ENCODE results near the gene SYCP2L. TPM values are rescaled to one million over a fixed set of nuclear protein-coding genes. Genes with fewer than 3 reads are reported as not detected.
"Not testable (repeated sequence)": the region's sequence is repeated elsewhere in the genome, so short reads cannot be mapped to it uniquely, and the experiment has no call there.

SYCP2L gene
- total and polyA plus RNA-seq, 9 of the 15 experiments (the other 6 are each of a cell fraction or from before 2014, with no cell fraction given), result 12.4 to 46.9 (median 22.0) TPM

GRCh38 chr6:10919520-10919919, 32.7 kb downstream of the SYCP2L start:
- FAIRE-seq; H2AFZ ChIP-seq (ENCODE audit: low read depth, low read length); H3K9me1 ChIP-seq (ENCODE audit: control insufficient read depth, insufficient read depth, low read length); BruUV-seq (replicated peaks); H3K79me2 ChIP-seq (ENCODE audit: control insufficient read depth, insufficient read depth, low read length); H3K27me3 ChIP-seq (ENCODE audit: control insufficient read depth in 2 of 2, insufficient read depth in 2 of 2, low read length in 2 of 2); H3K9me3 ChIP-seq (replicated peaks; ENCODE audit: control insufficient read depth, insufficient read depth, low read depth, low read length); H3K4me3 ChIP-seq; CTCF ChIA-PET (ENCODE audit: low intra/inter-chr PET ratio); in situ Hi-C loops (cut with MboI); H4K20me1 ChIP-seq (replicated peaks; ENCODE audit: control insufficient read depth, insufficient read depth, low read length); intact Hi-C loops (cut with micrococcal nuclease); H3K9ac ChIP-seq (ENCODE audit: insufficient read depth in 1 of 2, low read depth in 2 of 2, low read length in 2 of 2): not testable (repeated sequence)
- TF ChIP-seq MAFG (tag; conservative IDR thresholded peaks at IDR 0.05) (peak; percentile 90), FOSL1 (tag; conservative IDR thresholded peaks at IDR 0.05) (peak; percentile 22; the same call in 1 of the 2 replicates), ZNF592 (IDR thresholded peaks at IDR 0.05) (peak; percentile 36), NFE2L1 (tag; IDR thresholded peaks at IDR 0.05; ENCODE audit: borderline replicate concordance, low read depth) (peak; percentile 41; the same call in 1 of the 2 replicates), ZNF316 (IDR thresholded peaks at IDR 0.05) (peak; percentile 83), NFE2 (IDR thresholded peaks at IDR 0.05; ENCODE audit: low read depth) (peak; percentile 74), MAFK (IDR thresholded peaks at IDR 0.05; ENCODE audit: low read length) (peak; percentile 37; the same call in 1 of the 2 replicates), RFX1 (IDR thresholded peaks at IDR 0.05) (peak; percentile 59), MAFF (IDR thresholded peaks at IDR 0.05; ENCODE audit: low read length) (peak; percentile 33; the same call in 1 of the 2 replicates), C11orf30 (IDR thresholded peaks at IDR 0.05; ENCODE audit: low read depth) (peak; percentile 86), BACH1 (tag; IDR thresholded peaks at IDR 0.05) (0 out of 2 replicates have a peak, but pooled peaks have one; percentile 54)
- Histone ChIP-seq H3K27ac (ENCODE audit: extremely low read depth, low read depth, low read length) (peak overlapping the region; percentile 28; the same call in 2 of the 3 replicates), H3K36me3 (ENCODE audit: control insufficient read depth, insufficient read depth, low read length) (peaks cover 32% of the 10 kb centered on the region; the same call in 2 of the 3 replicates), H3K4me1 (replicated peaks in 1 of 2; ENCODE audit: control insufficient read depth in 2 of 2, insufficient read depth in 2 of 2, low read length in 2 of 2) (peaks cover 7 to 13% of the 10 kb centered on the region in 2 experiments; a peak in 4 of 5 replicates), H3K4me2 (ENCODE audit: insufficient read depth, low read length) (peak overlapping the region; percentile 6; the same call in 1 of the 2 replicates)
- ATAC-seq, result peak; percentile 70
- POLR2A ChIA-PET, result interaction anchor here (1.1 kb wide), 1 partner anchor 20 kb away, joined by 4 read pairs; no protein-coding TSS in a partner anchor
- DNase-seq (ENCODE audit: extremely low read depth in 1 of 4, low spot score in 3 of 4), result peak in 1 of 4 experiments; percentile 21
- 84% methylated on average over 3 of the region's 3 CpGs for WGBS (ENCODE audit: insufficient coverage, low coverage, missing lambda C conversion rate)
